ENCODE data around the gene PACSIN2. TPM values are rescaled to one million over a fixed set of nuclear protein-coding genes. Genes with fewer than 3 reads are reported as not detected.

Gene PACSIN2
- total and polyA plus RNA-seq, 2 experiments from 2014 or later = 23.5 to 57.3 TPM

DNA sequence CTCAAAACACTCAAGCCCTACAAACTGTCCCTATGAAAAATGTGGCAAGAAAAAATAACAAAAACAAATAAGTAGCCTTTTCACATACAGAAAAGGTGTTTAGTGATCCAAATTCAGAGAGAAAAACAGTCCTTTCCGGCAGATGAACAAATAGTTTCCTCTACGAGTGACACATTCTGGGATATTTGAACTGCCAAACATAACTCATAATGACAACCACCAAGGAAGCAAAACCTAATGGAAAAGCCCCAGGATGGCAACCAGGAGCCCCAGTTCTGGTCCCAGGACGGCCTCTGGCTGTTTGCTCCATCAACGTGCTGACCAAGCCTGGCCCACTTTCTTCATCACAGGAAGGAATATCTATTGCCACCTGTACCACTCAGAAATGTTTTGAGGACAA, 6.0 kb downstream of the PACSIN2 start:
- Histone ChIP-seq H3K9me2 (ENCODE audit: insufficient read depth) (no peaks in the 10 kb centered on the region), H3K4me1 (ENCODE audit: insufficient read depth) (peaks cover 53% of the 10 kb centered on the region), H3K4me3 (no peak overlapping the region), H2AFZ (no peak overlapping the region), H3K4me2 (no peak overlapping the region), H3K79me2 (replicated peaks; ENCODE audit: insufficient read depth) (peaks cover 100% of the 10 kb centered on the region), H3K27me3 (ENCODE audit: insufficient read depth) (no peaks in the 10 kb centered on the region), H4K20me1 (replicated peaks; ENCODE audit: insufficient read depth) (peaks cover 80% of the 10 kb centered on the region), H3K36me3 (ENCODE audit: insufficient read depth) (no peaks in the 10 kb centered on the region), H3F3A (replicated peaks; ENCODE audit: low read depth) (0 out of 2 replicates have a peak, but pooled peaks cover 12% of the 10 kb centered on the region), H3K27ac (ENCODE audit: low read depth) (no peak overlapping the region)
- Mint-ChIP-seq H3K36me3 (ENCODE audit: low read depth) (no peaks in the 10 kb centered on the region), H3K27ac (no peak overlapping the region), H3K4me1 (peaks cover 58% of the 10 kb centered on the region), H3K9me3 (no peaks in the 10 kb centered on the region), H3K4me3 (no peak overlapping the region), H3K27me3 (ENCODE audit: insufficient read depth, low read depth, poor library complexity) (peaks cover 14% of the 10 kb centered on the region)
- TF ChIP-seq, protein P1, sequence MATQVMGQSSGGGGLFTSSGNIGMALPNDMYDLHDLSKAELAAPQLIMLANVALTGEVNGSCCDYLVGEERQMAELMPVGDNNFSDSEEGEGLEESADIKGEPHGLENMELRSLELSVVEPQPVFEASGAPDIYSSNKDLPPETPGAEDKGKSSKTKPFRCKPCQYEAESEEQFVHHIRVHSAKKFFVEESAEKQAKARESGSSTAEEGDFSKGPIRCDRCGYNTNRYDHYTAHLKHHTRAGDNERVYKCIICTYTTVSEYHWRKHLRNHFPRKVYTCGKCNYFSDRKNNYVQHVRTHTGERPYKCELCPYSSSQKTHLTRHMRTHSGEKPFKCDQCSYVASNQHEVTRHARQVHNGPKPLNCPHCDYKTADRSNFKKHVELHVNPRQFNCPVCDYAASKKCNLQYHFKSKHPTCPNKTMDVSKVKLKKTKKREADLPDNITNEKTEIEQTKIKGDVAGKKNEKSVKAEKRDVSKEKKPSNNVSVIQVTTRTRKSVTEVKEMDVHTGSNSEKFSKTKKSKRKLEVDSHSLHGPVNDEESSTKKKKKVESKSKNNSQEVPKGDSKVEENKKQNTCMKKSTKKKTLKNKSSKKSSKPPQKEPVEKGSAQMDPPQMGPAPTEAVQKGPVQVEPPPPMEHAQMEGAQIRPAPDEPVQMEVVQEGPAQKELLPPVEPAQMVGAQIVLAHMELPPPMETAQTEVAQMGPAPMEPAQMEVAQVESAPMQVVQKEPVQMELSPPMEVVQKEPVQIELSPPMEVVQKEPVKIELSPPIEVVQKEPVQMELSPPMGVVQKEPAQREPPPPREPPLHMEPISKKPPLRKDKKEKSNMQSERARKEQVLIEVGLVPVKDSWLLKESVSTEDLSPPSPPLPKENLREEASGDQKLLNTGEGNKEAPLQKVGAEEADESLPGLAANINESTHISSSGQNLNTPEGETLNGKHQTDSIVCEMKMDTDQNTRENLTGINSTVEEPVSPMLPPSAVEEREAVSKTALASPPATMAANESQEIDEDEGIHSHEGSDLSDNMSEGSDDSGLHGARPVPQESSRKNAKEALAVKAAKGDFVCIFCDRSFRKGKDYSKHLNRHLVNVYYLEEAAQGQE (IDR thresholded peaks at IDR 0.05; ENCODE audit: unreplicated experiment) = no peak
- TF ChIP-seq ZNF462 (CRISPR knock-in tag; IDR thresholded peaks at IDR 0.05) (no peak), ZNF114 (CRISPR knock-in tag; IDR thresholded peaks at IDR 0.05) (no peak)
- no peak for DNase-seq (ENCODE audit: low spot score)
- ATAC-seq = no peak

All from GM23338 (cell line).